H1 (cell line): ENCODE results near the gene PPP2R2C. TPM values are rescaled to one million over a fixed set of nuclear protein-coding genes. Genes with fewer than 3 reads are reported as not detected.

Experiments used
- CTCF ChIA-PET: fragments of 300-600 bp; sonication (Branson Sonifier 250); formaldehyde crosslinking; loops from one replicate; lab custom pipeline; 2021; ENCODE audit not compliant: partially characterized antibody; lab: Charles Lee
- POLR2A ChIA-PET: fragments of 300-600 bp; sonication (Branson Sonifier 250); formaldehyde crosslinking; loops from one replicate; lab custom pipeline; 2021; ENCODE audit warnings: inconsistent platforms; ENCODE audit not compliant: partially characterized antibody; lab: Charles Lee
- DNase-seq, 2 experiments: peaks; one replicate each; pipeline versions ENCODE4 v3.0.0 to v3.0.0-alpha.2; 2010 to 2022; ENCODE audit warnings: low spot score in 2 of 2, low read depth in 1 of 2, mixed read lengths in 1 of 2
- FAIRE-seq: peaks from 2 replicates; lab custom pipeline; 2011; peaks lifted over from hg19 to GRCh38; lab: Jason Lieb, UNC
- H2AFZ ChIP-seq: 2 replicates; pipeline ENCODE4 v1.8.1; 2012; ENCODE audit warnings: low read length, inconsistent platforms
- H2AK5ac ChIP-seq: 2 replicates; pipeline ENCODE4 v1.6.1; 2013; ENCODE audit warnings: low read depth, low read length
- H2BK120ac ChIP-seq: replicated peaks from 2 replicates; pipeline ENCODE3; 2013; ENCODE audit warnings: low read depth, low read length, inconsistent platforms
- H2BK12ac ChIP-seq: 2 replicates; pipeline ENCODE4 v1.6.1; 2013; ENCODE audit warnings: low read depth, low read length
- H2BK15ac ChIP-seq: 2 replicates; pipeline ENCODE4 v1.6.1; 2013; ENCODE audit warnings: low read length
- H2BK20ac ChIP-seq: 2 replicates; pipeline ENCODE4 v1.6.1; 2013; ENCODE audit warnings: low read length
- H2BK5ac ChIP-seq: 2 replicates; pipeline ENCODE4 v1.6.1; 2013; ENCODE audit warnings: low read depth, low read length
- H3K14ac ChIP-seq: 2 replicates; pipeline ENCODE4 v1.6.1; 2013; ENCODE audit warnings: inconsistent platforms; ENCODE audit not compliant: insufficient read length
- H3K18ac ChIP-seq: 2 replicates; pipeline ENCODE4 v1.6.1; 2013; ENCODE audit warnings: low read length; ENCODE audit errors: extremely low read depth
- H3K23ac ChIP-seq: 2 replicates; pipeline ENCODE4 v1.6.1; 2013; ENCODE audit warnings: inconsistent platforms; ENCODE audit not compliant: insufficient read length
- H3K23me2 ChIP-seq: 2 replicates; pipeline ENCODE4 v1.6.1; 2013; ENCODE audit warnings: low read depth, low read length
- H3K27ac ChIP-seq: 2 replicates; pipeline ENCODE4 v1.6.1; 2011; ENCODE audit warnings: low read depth, low read length, inconsistent platforms
- H3K27me3 ChIP-seq, 4 experiments: replicated peaks in 1 of 4; 1 replicate in 1 of 4; 2 replicates in 3 of 4; pipeline versions ENCODE4 v1.6.1 to v1.8.1; 2011 to 2013; ENCODE audit warnings: low read length in 3 of 4, mild to moderate bottlenecking in 3 of 4, inconsistent platforms in 2 of 4, mixed read lengths in 2 of 4, moderate library complexity in 1 of 4; ENCODE audit not compliant: control insufficient read depth in 3 of 4, insufficient read depth in 3 of 4; ENCODE audit errors: extremely low read depth in 1 of 4
- H3K36me3 ChIP-seq, 4 experiments: 2 replicates each; pipeline versions ENCODE4 v1.6.1 to v1.8.1; 2011 to 2013; ENCODE audit warnings: mild to moderate bottlenecking in 4 of 4, low read length in 3 of 4, moderate library complexity in 2 of 4, control low read depth in 1 of 4, inconsistent platforms in 1 of 4; ENCODE audit not compliant: insufficient read depth in 4 of 4, control insufficient read depth in 2 of 4
- H3K4ac ChIP-seq: replicated peaks from 2 replicates; pipeline ENCODE3; 2013; ENCODE audit warnings: low read length, low read depth, mixed read lengths, inconsistent platforms; ENCODE audit not compliant: insufficient read length
- H3K4me1 ChIP-seq, 4 experiments: replicated peaks in 1 of 4; 1 replicate in 1 of 4; 2 replicates in 3 of 4; pipeline versions ENCODE4 v1.6.1 to v1.8.1; 2011 to 2013; ENCODE audit warnings: low read length in 3 of 4, inconsistent platforms in 2 of 4, mixed read lengths in 1 of 4; ENCODE audit not compliant: insufficient read depth in 4 of 4, control insufficient read depth in 3 of 4
- H3K4me2 ChIP-seq, 2 experiments: 2 replicates each; pipeline versions ENCODE4 v1.6.1 to v1.8.1; 2011 to 2013; ENCODE audit warnings: low read depth in 2 of 2, low read length in 2 of 2, control low read depth in 1 of 2, inconsistent platforms in 1 of 2, mild to moderate bottlenecking in 1 of 2; ENCODE audit not compliant: insufficient read depth in 1 of 2
- H3K4me3 ChIP-seq, 4 experiments: fragments of 200-600, 300-600 bp in 1 of 4; sonication (generic), shearing (Covaris generic), sonication (Bioruptor Twin) in 1 of 4; 2 replicates each; pipeline versions ENCODE4 v1.5.1 to v1.8.1; 2011 to 2016; ENCODE audit warnings: low read length in 4 of 4, low read depth in 3 of 4, control low read depth in 2 of 4, inconsistent platforms in 2 of 4, mild to moderate bottlenecking in 2 of 4, mixed read lengths in 1 of 4, moderate library complexity in 1 of 4; ENCODE audit not compliant: insufficient read depth in 2 of 4; ENCODE audit errors: extremely low read depth in 1 of 4
- H3K56ac ChIP-seq: replicated peaks from 2 replicates; pipeline ENCODE3; 2013; ENCODE audit warnings: low read depth, mild to moderate bottlenecking, mixed read lengths, low read length, inconsistent platforms; ENCODE audit not compliant: insufficient read length
- H3K79me1 ChIP-seq: 2 replicates; pipeline ENCODE4 v1.6.1; 2013; ENCODE audit warnings: low read depth, low read length, control low read depth
- H3K79me2 ChIP-seq, 2 experiments: 2 replicates each; pipeline versions ENCODE4 v1.6.1 to v1.8.1; 2012 to 2013; ENCODE audit warnings: low read length in 2 of 2, mild to moderate bottlenecking in 2 of 2, inconsistent platforms in 1 of 2; ENCODE audit not compliant: insufficient read depth in 2 of 2, control insufficient read depth in 1 of 2
- H3K9ac ChIP-seq, 4 experiments: replicated peaks in 1 of 4; 1 replicate in 1 of 4; 2 replicates in 3 of 4; pipeline versions ENCODE4 v1.6.1 to v1.8.1; 2011 to 2013; ENCODE audit warnings: low read depth in 3 of 4, low read length in 3 of 4, control low read depth in 2 of 4, mild to moderate bottlenecking in 2 of 4, moderate library complexity in 2 of 4, inconsistent platforms in 1 of 4; ENCODE audit errors: extremely low read depth in 1 of 4
- H3K9me3 ChIP-seq, 2 experiments: 2 replicates each; pipeline versions ENCODE4 v1.6.1 to v1.8.1; 2012 to 2013; ENCODE audit warnings: mild to moderate bottlenecking in 2 of 2, moderate library complexity in 2 of 2, control low read depth in 1 of 2, inconsistent platforms in 1 of 2, low read depth in 1 of 2, low read length in 1 of 2, mixed read lengths in 1 of 2; ENCODE audit not compliant: insufficient read depth in 2 of 2
- H4K20me1 ChIP-seq, 2 experiments: replicated peaks in 1 of 2; 2 replicates each; pipeline versions ENCODE3 to v1.8.1; 2011 to 2013; ENCODE audit warnings: inconsistent platforms in 2 of 2, low read length in 2 of 2, mild to moderate bottlenecking in 1 of 2; ENCODE audit not compliant: insufficient read depth in 2 of 2, control insufficient read depth in 1 of 2
- H4K5ac ChIP-seq: 2 replicates; pipeline ENCODE4 v1.6.1; 2013; ENCODE audit warnings: low read length, low read depth, mixed read lengths, inconsistent platforms; ENCODE audit not compliant: insufficient read length
- H4K8ac ChIP-seq: 2 replicates; pipeline ENCODE4 v1.8.0; 2013; ENCODE audit warnings: mild to moderate bottlenecking, moderate library complexity, low read length, inconsistent platforms; ENCODE audit not compliant: insufficient read depth; ENCODE audit errors: extremely low read depth
- H4K91ac ChIP-seq: replicated peaks from 2 replicates; pipeline ENCODE3; 2013; ENCODE audit warnings: low read length, mixed read lengths, inconsistent platforms; ENCODE audit not compliant: insufficient read length
- ATF3 ChIP-seq: IDR thresholded peaks from 2 replicates; pipeline ENCODE4 v1.6.1; 2011; ENCODE audit warnings: low read depth, mild to moderate bottlenecking, low read length; ENCODE audit not compliant: insufficient read depth
- CBX8 ChIP-seq: fragments of 300-800, 300-1000 bp; sonication (generic); IDR thresholded peaks from 2 replicates; pipeline ENCODE4 v1.7.1; 2016; ENCODE audit warnings: low read depth, low read length, borderline replicate concordance
- HDAC2 ChIP-seq, 2 experiments: fragments of 300-600 bp in 1 of 2; sonication (generic) in 1 of 2; IDR thresholded peaks; 2 replicates each; pipeline ENCODE4 v1.6.1; 2011 to 2012; ENCODE audit warnings: low read depth in 2 of 2, low read length in 2 of 2, mild to moderate bottlenecking in 2 of 2, moderate library complexity in 2 of 2, borderline replicate concordance in 1 of 2, inconsistent platforms in 1 of 2
- SP1 ChIP-seq: IDR thresholded peaks from 2 replicates; pipeline ENCODE4 v1.6.1; 2011; ENCODE audit warnings: low read depth, low read length
- TCF12 ChIP-seq: IDR thresholded peaks from 2 replicates; pipeline ENCODE4 v1.6.1; 2011; ENCODE audit warnings: low read depth, mild to moderate bottlenecking, low read length
- WGBS, 2 experiments: shearing (Covaris generic) in 1 of 2; methylation state at CpG; one replicate each; pipeline versions ENCODE4 v1.1.6 to v1.1.7; 2013 to 2015; ENCODE audit warnings: low lambda C conversion rate in 2 of 2, mixed read lengths in 2 of 2, inconsistent platforms in 1 of 2, low coverage in 1 of 2, missing lambda C conversion rate in 1 of 2; ENCODE audit not compliant: insufficient replicate concordance in 2 of 2, insufficient coverage in 1 of 2, insufficient read length in 1 of 2; ENCODE audit errors: extremely low coverage in 1 of 2, missing lambda C conversion rate in 1 of 2; 5-methylcytosine and 5-hydroxymethylcytosine counted together
- polyA plus RNA-seq, 7 experiments: library from polyadenylated mRNA; depleted of rRNA in 3 of 7; stranded (reverse) in 5 of 7; unstranded in 2 of 7; fragments of >200 nt in 5 of 7; fragments of 200-250 nt in 2 of 7; gene quantifications; 1 replicate in 5 of 7; 2 replicates in 1 of 7; 4 replicates in 1 of 7; pipeline versions ENCODE4 v1.2.1 to v1.2.3, GENCODE V29; 2011 to 2013; ENCODE audit warnings: missing spikeins in 2 of 7, mixed read lengths in 2 of 7
- total RNA-seq: library from RNA; stranded (reverse); fragmentation: NEBNext Ultra II Directional; extraction: Animal tissue kit (Norgen Biotek cat#: 25700); gene quantifications from 2 replicates; pipeline ENCODE4 v1.2.1, GENCODE V29; 2021

The PPP2R2C gene
- total and polyA plus RNA-seq, 2 of the 8 experiments (the other 6 are each of a cell fraction or from before 2014, with no cell fraction given): 6.4 TPM

DNA sequence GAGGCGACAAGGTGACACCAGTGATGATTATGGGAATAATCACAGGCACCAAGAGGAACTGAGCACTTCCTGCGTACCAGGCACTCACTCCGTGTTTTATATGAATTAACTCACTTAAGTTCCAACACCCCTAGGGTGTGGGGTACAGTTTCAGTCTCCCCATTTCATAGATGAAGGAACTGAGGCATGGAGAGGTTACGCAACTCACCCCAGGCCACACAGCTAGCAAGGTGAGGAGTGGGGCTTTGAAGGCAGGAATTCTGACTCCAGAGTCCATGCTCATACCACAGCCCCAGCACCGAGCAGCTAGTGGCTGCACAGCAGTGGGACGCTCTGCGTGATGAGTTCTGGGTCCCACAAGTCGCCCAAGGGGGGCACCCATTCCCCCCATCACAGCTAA lies 29.9 kb downstream of the PPP2R2C start:
- no peak overlapping the region for H3K4me3 ChIP-seq
- POLR2A ChIA-PET: no interaction called here
- H2BK15ac ChIP-seq: no peak overlapping the region
- H3K4me2 ChIP-seq: no peak overlapping the region
- no peak for FAIRE-seq
- no peak overlapping the region for H2BK5ac ChIP-seq
- H4K5ac ChIP-seq: no peak overlapping the region
- H2BK12ac ChIP-seq: no peak overlapping the region
- no peak overlapping the region for H3K23ac ChIP-seq
- no peaks in the 10 kb centered on the region for H3K36me3 ChIP-seq
- H2BK20ac ChIP-seq: no peak overlapping the region
- H3K79me1 ChIP-seq: no peaks in the 10 kb centered on the region
- TF ChIP-seq HDAC2 (IDR thresholded peaks at IDR 0.05; ENCODE audit: borderline replicate concordance in 1 of 2, low read depth in 2 of 2, low read length in 2 of 2) (no peak), TCF12 (no peak), CBX8 (no peak), ATF3 (no peak), SP1 (no peak)
- H3K14ac ChIP-seq: no peak overlapping the region
- no peak overlapping the region for H2AFZ ChIP-seq
- H3K56ac ChIP-seq: no peak overlapping the region
- H3K9me3 ChIP-seq: no peaks in the 10 kb centered on the region
- no peaks in the 10 kb centered on the region for H3K79me2 ChIP-seq
- H3K4ac ChIP-seq: no peak overlapping the region
- peaks cover 0 to 7% (median 2%) of the 10 kb centered on the region in 4 experiments; a peak in 4 of 7 replicates for H3K4me1 ChIP-seq
- H3K18ac ChIP-seq: no peak overlapping the region
- CTCF ChIA-PET: interaction anchor here (0.7 kb wide), 1 partner anchor 14 kb away, joined by 3 read pairs; no protein-coding TSS in a partner anchor
- H4K91ac ChIP-seq: no peak overlapping the region
- H2BK120ac ChIP-seq: no peak overlapping the region
- no peak for DNase-seq
- no peaks in the 10 kb centered on the region for H4K20me1 ChIP-seq
- 91% methylated on average over 8 of the region's 8 CpGs; no CpG with 5 or more reads in 1 of the 2 experiments for WGBS, 2 experiments
- H3K23me2 ChIP-seq: no peaks in the 10 kb centered on the region; the same call in 1 of the 2 replicates
- no peak overlapping the region for H2AK5ac ChIP-seq
- no peak overlapping the region; a peak in 1 of 7 replicates for H3K9ac ChIP-seq
- H3K27ac ChIP-seq: no peak overlapping the region
- no peak overlapping the region for H4K8ac ChIP-seq
- peaks cover 0 to 3% (median 0%) of the 10 kb centered on the region in 4 experiments; a peak in 1 of 7 replicates for H3K27me3 ChIP-seq
